Measurements from ENCODE around the gene MYO6.
A peak's percentile ranks its signal among the peaks of the same experiment; 100 is the strongest.
"Not testable (repeated sequence)": the region's sequence is repeated elsewhere in the genome, so short reads cannot be mapped to it uniquely, and the experiment has no call there.

Gene MYO6

DNA sequence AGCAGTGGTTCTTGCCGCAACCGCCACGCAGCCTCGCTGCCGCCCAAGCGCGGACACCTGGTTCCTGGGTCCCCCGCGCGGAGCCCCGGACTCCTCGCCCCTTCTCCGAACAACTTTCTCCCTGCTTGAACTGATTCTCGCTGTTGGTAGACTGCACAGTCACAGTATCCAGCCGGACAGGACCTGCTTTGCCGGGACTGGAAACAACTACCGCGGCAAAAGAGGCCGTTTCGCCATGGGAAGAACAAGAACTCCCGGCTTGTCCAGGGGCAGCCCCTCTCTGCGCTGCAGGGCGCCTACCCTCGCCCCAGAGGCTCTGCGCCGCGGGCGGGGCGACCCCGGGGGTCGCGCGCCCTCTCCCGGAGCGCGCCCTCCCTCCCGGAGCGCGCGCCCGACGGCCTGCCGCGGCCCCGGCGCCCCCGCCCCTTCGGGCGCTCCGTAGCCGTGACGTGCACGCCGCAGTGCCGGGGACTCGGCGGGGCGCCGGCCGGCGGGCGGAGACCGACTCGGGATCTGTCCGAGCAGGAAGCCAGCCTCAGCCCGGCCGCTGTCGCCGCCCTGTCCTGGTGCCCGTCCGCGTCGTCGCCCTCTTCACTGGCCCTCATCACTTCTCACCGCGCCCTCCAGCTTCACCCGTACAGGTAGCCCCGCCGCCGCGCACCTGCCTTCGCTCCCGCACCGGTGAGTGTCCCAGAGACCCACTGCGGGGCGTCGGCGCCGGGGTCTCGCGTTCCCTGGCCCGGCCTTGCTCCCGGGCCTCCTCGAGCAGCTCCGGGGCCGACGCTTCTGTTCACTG is at the start of gene MYO6:
TSS of gene MYO6 (plus strand) at position 497 of the 796 bp plus-strand sequence. CDS start 68,309 bp downstream, outside the sequence.
- in situ Hi-C loops (cut with HindIII; ENCODE audit: low pct_unique_long_range_greater_than_20kb, low sequenced_read_pairs): no loop called here
- TF ChIP-seq JUND (IDR thresholded peaks at IDR 0.05; ENCODE audit: low read depth): no peak
- peak; percentile 49 to 75 for DNase-seq (ENCODE audit: low read depth in 1 of 2, low spot score in 1 of 2)

DNA sequence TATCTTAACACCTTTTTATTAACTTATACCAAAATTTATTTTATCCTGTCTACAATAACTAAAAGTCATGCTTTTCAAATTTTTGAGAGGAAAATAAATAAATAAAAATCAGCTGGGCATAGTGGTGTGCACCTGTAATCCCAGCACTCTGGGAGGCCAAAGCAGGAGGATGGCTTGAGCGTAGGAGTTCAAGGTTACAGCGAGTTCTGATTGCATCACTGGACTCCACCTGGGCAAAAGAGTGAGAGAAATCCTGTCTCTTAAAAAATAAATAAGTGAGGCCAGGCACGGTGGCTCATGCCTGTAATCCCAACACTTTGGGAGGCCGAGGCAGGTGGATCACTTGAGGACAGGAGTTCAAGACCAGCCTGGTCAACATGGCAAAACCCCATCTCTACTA is 40.7 kb upstream of the MYO6 start:
- not testable (repeated sequence) for DNase-seq (ENCODE audit: low read depth in 1 of 2, low spot score in 1 of 2)

DNA sequence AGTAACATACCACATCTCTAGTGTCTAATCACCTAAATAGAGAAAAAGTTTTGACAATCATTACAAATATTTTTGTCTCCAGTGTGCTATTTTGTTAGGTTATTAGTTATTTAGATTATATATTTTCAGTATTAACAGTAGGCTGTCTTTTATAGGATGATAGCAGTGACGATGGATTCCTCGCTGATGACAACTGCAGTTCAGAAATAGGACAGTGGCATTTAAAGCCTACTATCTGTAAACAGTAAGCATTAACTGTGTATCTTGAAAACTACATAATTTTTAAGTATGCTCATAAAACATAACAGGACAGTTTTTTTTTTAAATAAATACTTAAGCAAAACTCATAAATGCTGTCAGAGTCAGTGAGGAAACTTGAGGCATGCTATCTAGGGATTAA is 37.9 kb upstream of the MYO6 start:
- in situ Hi-C loops (cut with HindIII; ENCODE audit: low pct_unique_long_range_greater_than_20kb, low sequenced_read_pairs): no loop called here
- TF ChIP-seq JUND (IDR thresholded peaks at IDR 0.05; ENCODE audit: low read depth): no peak
- no peak for DNase-seq (ENCODE audit: low read depth in 1 of 2, low spot score in 1 of 2)

More for the DNA sequence above, 40.7 kb upstream of the MYO6 start:
- in situ Hi-C loops (cut with HindIII; ENCODE audit: low pct_unique_long_range_greater_than_20kb, low sequenced_read_pairs): not testable (repeated sequence)

DNA sequence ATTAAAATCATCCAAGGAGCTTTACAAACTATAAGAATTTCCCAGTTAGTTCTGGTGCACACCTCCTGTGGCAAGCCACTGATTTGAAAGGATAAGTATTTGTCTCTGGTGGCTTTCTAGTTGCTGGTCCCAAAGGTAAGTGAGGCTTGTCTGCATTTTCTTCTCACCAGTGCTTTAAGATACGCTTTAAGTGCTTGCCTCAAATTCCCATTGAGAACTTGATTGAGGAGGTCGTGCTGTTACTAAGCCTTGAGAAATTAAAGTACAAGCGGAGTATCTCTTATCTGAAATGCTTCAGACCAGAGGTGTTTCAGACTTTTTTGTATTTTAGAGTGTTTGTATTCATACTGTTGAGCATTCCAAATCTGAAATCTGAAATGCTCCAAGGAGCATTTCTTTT is 29.9 kb upstream of the MYO6 start:
- no peak for DNase-seq (ENCODE audit: low read depth in 1 of 2, low spot score in 1 of 2)
- no peak for TF ChIP-seq JUND (IDR thresholded peaks at IDR 0.05; ENCODE audit: low read depth)
- in situ Hi-C loops (cut with HindIII; ENCODE audit: low pct_unique_long_range_greater_than_20kb, low sequenced_read_pairs): no loop called here

- in situ Hi-C loops (cut with HindIII; ENCODE audit: low pct_unique_long_range_greater_than_20kb, low sequenced_read_pairs): no loop called here
- DNase-seq (ENCODE audit: low read depth in 1 of 2, low spot score in 1 of 2): no peak
Observed at GRCh38 chr6:75723382-75723781, 25.7 kb upstream of the MYO6 start.

DNA sequence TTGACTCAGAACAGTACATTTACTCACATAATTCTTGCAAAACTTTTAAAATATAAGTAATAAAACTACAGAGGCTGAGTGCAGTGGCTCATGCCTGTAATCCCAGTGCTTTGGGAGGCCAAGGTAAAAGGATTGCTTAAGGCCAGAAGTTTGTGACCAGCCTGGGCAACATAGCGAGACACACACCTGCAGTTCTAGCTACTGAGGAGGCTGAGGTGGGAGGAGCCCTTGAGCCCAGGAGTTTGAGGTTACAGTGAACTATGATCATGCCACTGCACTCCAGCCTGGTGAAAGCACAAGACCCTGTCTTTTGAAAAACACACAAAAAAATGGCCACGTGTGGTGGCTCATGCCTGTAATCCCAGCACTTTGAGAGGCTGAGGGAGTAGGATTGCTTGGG is 21.8 kb upstream of the MYO6 start:
- DNase-seq (ENCODE audit: low read depth in 1 of 2, low spot score in 1 of 2): no peak
- TF ChIP-seq JUND (IDR thresholded peaks at IDR 0.05; ENCODE audit: low read depth): no peak
- in situ Hi-C loops (cut with HindIII; ENCODE audit: low pct_unique_long_range_greater_than_20kb, low sequenced_read_pairs): no loop called here

More at GRCh38 chr6:75723382-75723781, 25.7 kb upstream of the MYO6 start:
- no peak for TF ChIP-seq JUND (IDR thresholded peaks at IDR 0.05; ENCODE audit: low read depth)

- DNase-seq (ENCODE audit: low read depth in 1 of 2, low spot score in 1 of 2); in situ Hi-C loops (cut with HindIII; ENCODE audit: low pct_unique_long_range_greater_than_20kb, low sequenced_read_pairs): not testable (repeated sequence)
Observed at GRCh38 chr6:75731029-75731428, 18.0 kb upstream of the MYO6 start.

DNA sequence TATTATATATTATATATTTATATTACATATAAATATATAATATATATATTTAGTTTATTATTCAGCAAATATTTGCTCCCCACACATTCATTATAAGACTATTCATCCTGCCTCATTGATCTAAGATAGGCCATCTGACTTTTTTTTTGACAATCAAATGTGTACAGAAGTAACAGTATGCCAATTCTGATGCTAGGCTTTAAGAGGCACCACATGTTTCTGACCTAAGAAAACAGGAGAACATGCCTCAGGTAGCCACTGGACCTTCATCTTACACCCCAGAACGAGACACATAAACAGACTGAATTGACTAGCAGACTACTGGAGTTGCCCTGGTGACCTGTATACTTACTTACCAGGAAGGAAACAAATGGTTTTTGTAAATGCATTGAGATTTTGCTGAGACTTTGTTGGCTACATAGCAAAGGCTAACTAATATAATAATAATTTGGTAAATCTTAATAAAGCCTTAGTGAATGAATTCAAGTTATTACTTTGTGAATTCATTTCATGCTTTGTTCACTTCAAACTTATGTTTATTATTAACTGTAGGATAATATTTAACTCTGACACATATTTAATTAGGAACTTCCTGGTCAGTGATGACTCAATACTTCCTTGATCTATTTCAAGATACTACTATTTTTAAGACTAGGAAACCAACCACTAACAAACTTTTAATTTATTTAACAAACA is 13.4 kb upstream of the MYO6 start:
- 0 out of 2 replicates have a peak, but pooled peaks have one; percentile 29 for TF ChIP-seq JUND (IDR thresholded peaks at IDR 0.05; ENCODE audit: low read depth)
- in situ Hi-C loops (cut with HindIII; ENCODE audit: low pct_unique_long_range_greater_than_20kb, low sequenced_read_pairs): no loop called here
- peak in 1 of 2 experiments; percentile 49 for DNase-seq (ENCODE audit: low read depth in 1 of 2, low spot score in 1 of 2)

GRCh38 chr6:75743971-75744370 is 5.1 kb upstream of the MYO6 start:
- DNase-seq (ENCODE audit: low read depth in 1 of 2, low spot score in 1 of 2): no peak
- in situ Hi-C loops (cut with HindIII; ENCODE audit: low pct_unique_long_range_greater_than_20kb, low sequenced_read_pairs): no loop called here
- TF ChIP-seq JUND (IDR thresholded peaks at IDR 0.05; ENCODE audit: low read depth): no peak

GRCh38 chr6:75745404-75745803 is 3.6 kb upstream of the MYO6 start:
- in situ Hi-C loops (cut with HindIII; ENCODE audit: low pct_unique_long_range_greater_than_20kb, low sequenced_read_pairs): no loop called here
- TF ChIP-seq JUND (IDR thresholded peaks at IDR 0.05; ENCODE audit: low read depth): no peak
- no peak for DNase-seq (ENCODE audit: low read depth in 1 of 2, low spot score in 1 of 2)

GRCh38 chr6:75746221-75746620 is 2.8 kb upstream of the MYO6 start:
- TF ChIP-seq JUND (IDR thresholded peaks at IDR 0.05; ENCODE audit: low read depth): no peak
- in situ Hi-C loops (cut with HindIII; ENCODE audit: low pct_unique_long_range_greater_than_20kb, low sequenced_read_pairs): no loop called here
- no peak for DNase-seq (ENCODE audit: low read depth in 1 of 2, low spot score in 1 of 2)

DNA sequence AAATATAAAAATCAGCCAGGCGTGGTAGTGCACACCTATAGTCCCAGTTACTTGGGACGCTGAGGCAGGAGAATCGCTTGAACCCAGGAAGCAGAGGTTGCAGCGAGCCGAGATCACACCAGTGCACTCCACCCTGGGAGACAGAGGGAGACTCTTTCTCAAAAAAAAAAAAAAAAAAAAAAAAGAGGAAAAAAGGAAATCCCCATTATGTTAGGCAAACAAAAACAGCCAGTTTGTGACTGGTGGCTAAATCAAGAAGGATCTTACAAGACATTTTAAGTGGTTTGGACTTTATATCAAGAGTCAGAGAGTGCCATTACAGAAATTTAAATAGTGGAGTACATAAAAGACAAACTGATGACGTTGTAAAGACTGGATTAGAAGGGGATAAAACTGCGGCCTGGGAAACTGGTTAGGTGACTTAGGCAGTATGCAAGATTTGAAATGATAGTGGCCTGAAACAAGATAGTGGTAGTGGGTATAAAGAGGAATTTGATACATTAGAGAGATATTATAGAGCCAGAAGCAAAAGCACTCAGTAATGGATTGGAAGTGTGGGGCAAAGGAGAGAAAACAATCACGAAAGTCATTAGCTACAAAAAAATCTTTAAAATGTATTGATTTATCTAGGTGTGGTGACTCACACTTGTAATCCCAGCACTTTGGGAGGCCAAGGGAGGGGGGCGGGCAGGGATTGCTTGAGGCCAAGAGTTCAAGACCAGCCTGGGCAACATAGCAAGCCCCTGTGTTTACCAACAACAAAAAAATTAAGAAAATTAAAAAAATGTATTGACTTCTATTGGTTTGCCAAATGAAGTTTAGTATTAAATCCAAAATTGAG is 1.7 kb upstream of the MYO6 start:
- TF ChIP-seq JUND (IDR thresholded peaks at IDR 0.05; ENCODE audit: low read depth): 0 out of 2 replicates have a peak, but pooled peaks have one; percentile 17
- peak in 1 of 2 experiments; percentile 53 for DNase-seq (ENCODE audit: low read depth in 1 of 2, low spot score in 1 of 2)
- in situ Hi-C loops (cut with HindIII; ENCODE audit: low pct_unique_long_range_greater_than_20kb, low sequenced_read_pairs): no loop called here
